ENCODE measurements around the gene CCDC172. TPM values are rescaled to one million over a fixed set of nuclear protein-coding genes. Genes with fewer than 3 reads are reported as not detected.

Gene CCDC172
- total RNA-seq, 4 donors from 2014 or later: not detected

- Histone ChIP-seq H3K9me3 (no peaks in the 10 kb centered on the region), H3K36me3 (no peaks in the 10 kb centered on the region), H3K4me1 (no peaks in the 10 kb centered on the region), H3K4me3 (no peak overlapping the region), H3K27me3 (no peaks in the 10 kb centered on the region), H3K27ac (no peak overlapping the region)
- DNase-seq: no peak
- TF ChIP-seq POLR2A (IDR thresholded peaks at IDR 0.05) (no peak), CTCF (IDR thresholded peaks at IDR 0.05) (no peak)
- 44 to 59% methylated on average over 4 of the region's 4 CpGs for WGBS, 2 donors
- intact Hi-C loops (cut with DNase I): no loop called here
Observed at GRCh38 chr10:116353817-116354216, 29.6 kb downstream of the CCDC172 start.

GRCh38 chr10:116355341-116355740 is 31.1 kb downstream of the CCDC172 start:
- Histone ChIP-seq H3K9me3 (no peaks in the 10 kb centered on the region), H3K4me3 (no peak overlapping the region), H3K36me3 (no peaks in the 10 kb centered on the region), H3K27ac (no peak overlapping the region), H3K27me3 (no peaks in the 10 kb centered on the region), H3K4me1 (no peaks in the 10 kb centered on the region)
- DNase-seq: no peak
- WGBS, 2 donors: 76 to 85% methylated on average over 2 of the region's 2 CpGs
- intact Hi-C loops (cut with DNase I): no loop called here
- TF ChIP-seq POLR2A (IDR thresholded peaks at IDR 0.05) (no peak), CTCF (IDR thresholded peaks at IDR 0.05) (no peak)

GRCh38 chr10:116356833-116357232 is 32.6 kb downstream of the CCDC172 start:
- no peak for DNase-seq
- no peaks in the 10 kb centered on the region for H3K9me3 ChIP-seq
- intact Hi-C loops (cut with DNase I): no loop called here
- WGBS, 2 donors: 81 to 90% methylated on average over 4 of the region's 4 CpGs
- no peak overlapping the region for H3K27ac ChIP-seq
- H3K4me1 ChIP-seq: no peaks in the 10 kb centered on the region
- H3K4me3 ChIP-seq: no peak overlapping the region
- TF ChIP-seq CTCF (IDR thresholded peaks at IDR 0.05) (no peak), POLR2A (IDR thresholded peaks at IDR 0.05) (no peak)
- H3K36me3 ChIP-seq: no peaks in the 10 kb centered on the region
- H3K27me3 ChIP-seq: no peaks in the 10 kb centered on the region

- Histone ChIP-seq H3K36me3 (no peaks in the 10 kb centered on the region), H3K27me3 (no peaks in the 10 kb centered on the region), H3K4me3 (no peak overlapping the region), H3K9me3 (no peaks in the 10 kb centered on the region), H3K27ac (no peak overlapping the region), H3K4me1 (no peaks in the 10 kb centered on the region)
- intact Hi-C loops (cut with DNase I): no loop called here
- DNase-seq: no peak
- TF ChIP-seq POLR2A (IDR thresholded peaks at IDR 0.05) (no peak), CTCF (IDR thresholded peaks at IDR 0.05) (no peak)
Observed at GRCh38 chr10:116364868-116365267, 40.6 kb downstream of the CCDC172 start.

GRCh38 chr10:116371737-116372136 is 47.5 kb downstream of the CCDC172 start:
- no peak for DNase-seq
- H3K36me3 ChIP-seq: no peaks in the 10 kb centered on the region
- no peak overlapping the region for H3K27ac ChIP-seq
- H3K4me3 ChIP-seq: no peak overlapping the region
- 11 to 19% methylated on average over 1 of the region's 1 CpG for WGBS, 2 donors
- H3K9me3 ChIP-seq: no peaks in the 10 kb centered on the region
- intact Hi-C loops (cut with DNase I): no loop called here
- H3K4me1 ChIP-seq: no peaks in the 10 kb centered on the region
- H3K27me3 ChIP-seq: no peaks in the 10 kb centered on the region
- no peak for TF ChIP-seq POLR2A (IDR thresholded peaks at IDR 0.05)
- no peak for TF ChIP-seq CTCF (IDR thresholded peaks at IDR 0.05)

Data from esophagus squamous epithelium (tissue), 5 donors.